Neural crest cell (in vitro differentiated cells): ENCODE data around the gene LRMDA. TPM values are rescaled to one million over a fixed set of nuclear protein-coding genes. Genes with fewer than 3 reads are reported as not detected.

ENCODE experiments used
- DNase-seq: peaks from one replicate; pipeline ENCODE4 v3.0.0; 2021; ENCODE audit warnings: low read depth, mixed read lengths, low spot score
- H3K27ac Mint-ChIP-seq: one replicate; pipeline ENCODE4 v1.8.0; 2021; ENCODE audit warnings: mild to moderate bottlenecking, mixed read lengths; ENCODE audit not compliant: unreplicated experiment
- H3K27me3 Mint-ChIP-seq: 2 replicates; pipeline ENCODE4 v1.8.0; 2021; ENCODE audit warnings: low read depth, mild to moderate bottlenecking, mixed read lengths
- H3K36me3 Mint-ChIP-seq: 2 replicates; pipeline ENCODE4 v1.8.0; 2021; ENCODE audit warnings: low read depth, mild to moderate bottlenecking, mixed read lengths
- H3K4me1 Mint-ChIP-seq: 2 replicates; pipeline ENCODE4 v1.8.0; 2021; ENCODE audit warnings: mixed read lengths
- H3K4me3 Mint-ChIP-seq: one replicate; pipeline ENCODE4 v1.8.0; 2021; ENCODE audit warnings: mild to moderate bottlenecking, mixed read lengths
- H3K9me3 Mint-ChIP-seq: 2 replicates; pipeline ENCODE4 v1.8.0; 2021; ENCODE audit warnings: mixed read lengths
- CTCF ChIP-seq: fragments of 200-600 bp; sonication (generic); conservative IDR thresholded peaks from 2 replicates; pipeline ENCODE4 v1.5.0; 2021; ENCODE audit warnings: antibody characterized with exemption, mild to moderate bottlenecking
- total RNA-seq: library from RNA; stranded (reverse); gene quantifications from 2 replicates; pipeline ENCODE4 v1.2.1, GENCODE V29; 2021

Gene LRMDA
- total RNA-seq, 1 donor from 2014 or later: 3.1 TPM

- H3K4me1 Mint-ChIP-seq: peaks cover under 1% of the 10 kb centered on the region
- no peaks in the 10 kb centered on the region for H3K36me3 Mint-ChIP-seq
- no peak for DNase-seq
- H3K9me3 Mint-ChIP-seq: no peaks in the 10 kb centered on the region
- H3K27ac Mint-ChIP-seq: no peak overlapping the region
- no peak for TF ChIP-seq CTCF
- H3K4me3 Mint-ChIP-seq: no peak overlapping the region
- no peaks in the 10 kb centered on the region for H3K27me3 Mint-ChIP-seq
Measured at GRCh38 chr10:75999001-75999400, 567.6 kb downstream of the LRMDA start.

- Mint-ChIP-seq H3K27ac (no peak overlapping the region), H3K9me3 (no peaks in the 10 kb centered on the region), H3K4me1 (no peaks in the 10 kb centered on the region), H3K27me3 (no peaks in the 10 kb centered on the region), H3K4me3 (no peak overlapping the region), H3K36me3 (no peaks in the 10 kb centered on the region)
- no peak for DNase-seq
- TF ChIP-seq CTCF: no peak
Measured at GRCh38 chr10:75999515-76000209, 568.2 kb downstream of the LRMDA start.

GRCh38 chr10:76000550-76000949 is 569.1 kb downstream of the LRMDA start:
- H3K27ac Mint-ChIP-seq: no peak overlapping the region
- TF ChIP-seq CTCF: no peak
- no peaks in the 10 kb centered on the region for H3K4me1 Mint-ChIP-seq
- no peaks in the 10 kb centered on the region for H3K36me3 Mint-ChIP-seq
- DNase-seq: no peak
- no peaks in the 10 kb centered on the region for H3K27me3 Mint-ChIP-seq
- no peaks in the 10 kb centered on the region for H3K9me3 Mint-ChIP-seq
- H3K4me3 Mint-ChIP-seq: no peak overlapping the region

- H3K4me3 Mint-ChIP-seq: no peak overlapping the region
- H3K9me3 Mint-ChIP-seq: no peaks in the 10 kb centered on the region
- H3K27me3 Mint-ChIP-seq: no peaks in the 10 kb centered on the region
- H3K4me1 Mint-ChIP-seq: peaks cover 1% of the 10 kb centered on the region
- no peak for TF ChIP-seq CTCF
- H3K27ac Mint-ChIP-seq: no peak overlapping the region
- no peaks in the 10 kb centered on the region for H3K36me3 Mint-ChIP-seq
- no peak for DNase-seq
Measured at GRCh38 chr10:76001019-76001418, 569.6 kb downstream of the LRMDA start.

GRCh38 chr10:76001461-76001860 is 570.0 kb downstream of the LRMDA start:
- H3K27ac Mint-ChIP-seq: no peak overlapping the region
- H3K4me3 Mint-ChIP-seq: no peak overlapping the region
- TF ChIP-seq CTCF: no peak

More at GRCh38 chr10:76001461-76001860, 570.0 kb downstream of the LRMDA start:
- H3K4me1 Mint-ChIP-seq: peaks cover 6% of the 10 kb centered on the region
- DNase-seq: no peak
- H3K9me3 Mint-ChIP-seq: no peaks in the 10 kb centered on the region
- no peaks in the 10 kb centered on the region for H3K27me3 Mint-ChIP-seq
- H3K36me3 Mint-ChIP-seq: no peaks in the 10 kb centered on the region
